GM19099 (cell line): ENCODE data around the gene KRT79.

ENCODE experiments used
- POLR2A ChIP-seq: IDR thresholded peaks from 3 replicates; pipeline ENCODE4 v1.6.1; 2011; ENCODE audit warnings: low read depth; ENCODE audit not compliant: insufficient read length; ENCODE audit errors: extremely low read depth

KRT79 gene

DNA sequence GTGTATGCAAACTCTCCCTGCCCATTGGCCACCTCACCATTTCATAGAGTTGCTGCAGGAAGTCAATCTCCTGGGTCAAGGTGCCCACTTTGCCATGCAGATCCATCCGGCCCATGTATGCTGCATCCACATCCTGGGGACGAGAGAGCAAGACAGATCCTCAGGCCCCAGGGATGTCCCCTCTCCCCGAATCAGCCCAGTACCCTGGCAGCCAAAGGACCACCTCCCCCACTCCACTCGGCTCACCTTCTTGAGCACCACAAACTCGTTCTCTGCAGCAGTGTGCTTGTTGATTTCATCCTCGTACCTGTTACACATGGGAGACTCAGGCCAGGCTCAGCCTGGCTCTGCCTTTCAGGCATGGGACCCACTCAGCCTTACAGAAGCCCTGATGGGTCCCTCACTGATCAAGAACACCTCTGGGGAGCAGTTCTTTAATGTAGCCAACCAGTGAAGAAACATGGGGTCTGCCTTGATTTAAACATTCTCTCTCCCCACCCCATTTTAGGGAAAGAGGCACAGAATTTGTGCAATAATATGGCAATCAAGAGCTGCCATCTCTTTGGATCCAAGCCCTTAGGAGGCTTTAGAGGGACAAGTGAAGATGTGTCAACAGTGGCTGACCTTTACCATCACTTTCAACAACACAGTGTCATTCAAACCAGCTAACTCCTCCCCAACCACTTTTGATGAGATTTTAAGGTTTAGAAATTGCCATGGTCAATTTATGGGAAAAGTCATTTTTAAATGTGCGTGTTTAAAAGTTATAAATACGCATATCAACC is 3.9 kb downstream of the KRT79 start:
- no peak for TF ChIP-seq POLR2A

DNA sequence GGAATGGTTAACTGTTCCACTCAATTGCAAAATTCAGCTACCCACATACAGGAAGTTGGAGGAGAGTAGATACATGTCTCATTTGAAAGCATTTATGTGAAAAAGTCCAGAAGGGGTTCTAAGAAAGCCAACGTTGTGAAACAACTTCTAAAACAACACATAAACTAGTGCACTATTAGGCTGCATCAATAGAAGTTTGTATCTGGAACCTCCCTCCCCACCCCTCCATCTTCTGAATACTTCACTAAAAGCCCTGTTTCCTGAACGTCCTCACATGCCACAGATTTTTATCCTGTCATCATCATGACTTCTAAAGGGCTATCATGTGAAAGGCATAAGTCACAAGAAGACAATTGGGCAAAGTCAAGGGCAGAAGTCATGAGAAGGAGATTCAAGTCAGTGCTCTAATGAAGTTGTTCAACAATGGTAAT is 5.5 kb downstream of the KRT79 start:
- TF ChIP-seq POLR2A = no peak

DNA sequence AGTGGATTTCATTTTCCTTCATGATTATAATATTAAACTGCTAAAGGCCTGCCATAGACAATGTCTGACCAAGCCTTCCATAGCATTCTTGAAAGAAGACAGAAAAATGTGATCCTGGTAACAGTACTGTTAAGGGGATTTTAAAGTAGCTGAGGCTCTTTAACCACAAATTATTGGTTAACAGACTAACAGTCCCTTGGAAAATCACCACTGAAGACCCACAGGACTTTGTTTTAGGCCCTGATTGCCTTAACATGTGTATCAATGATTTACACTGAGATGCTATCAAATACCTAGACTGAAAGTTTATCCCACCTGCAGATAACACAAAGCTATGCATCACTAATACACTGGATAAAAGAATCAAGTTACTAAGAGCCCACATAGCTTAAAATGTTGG is 6.0 kb downstream of the KRT79 start:
- TF ChIP-seq POLR2A = no peak

DNA sequence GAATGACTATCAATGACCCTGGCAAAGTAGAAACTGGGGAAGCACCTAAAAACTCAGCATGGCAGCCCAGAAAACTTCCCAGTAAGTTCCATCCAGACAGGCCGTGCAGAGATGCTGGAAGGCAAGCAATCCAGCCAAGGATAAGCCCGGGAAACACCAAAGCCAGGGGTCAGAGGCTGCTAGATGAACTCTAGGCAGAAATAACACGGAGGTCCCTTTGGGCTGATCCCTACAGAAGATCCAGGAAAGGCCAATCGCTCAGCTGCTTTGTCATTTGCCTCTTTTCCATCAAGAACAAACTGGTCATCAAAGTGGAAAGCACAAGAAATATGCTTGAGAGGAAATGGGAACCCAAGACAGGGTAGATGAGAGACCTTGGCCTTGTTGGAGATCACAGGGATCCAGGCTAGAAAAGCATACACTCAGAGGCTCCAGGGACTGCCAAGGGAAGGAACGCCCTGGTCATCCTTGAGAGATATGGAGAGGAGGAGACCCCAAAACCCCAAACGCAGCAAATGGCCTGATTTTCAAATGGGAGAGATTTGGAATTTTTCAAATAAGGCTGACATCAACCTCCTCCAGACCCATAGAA is 6.5 kb downstream of the KRT79 start:
- no peak for TF ChIP-seq POLR2A

DNA sequence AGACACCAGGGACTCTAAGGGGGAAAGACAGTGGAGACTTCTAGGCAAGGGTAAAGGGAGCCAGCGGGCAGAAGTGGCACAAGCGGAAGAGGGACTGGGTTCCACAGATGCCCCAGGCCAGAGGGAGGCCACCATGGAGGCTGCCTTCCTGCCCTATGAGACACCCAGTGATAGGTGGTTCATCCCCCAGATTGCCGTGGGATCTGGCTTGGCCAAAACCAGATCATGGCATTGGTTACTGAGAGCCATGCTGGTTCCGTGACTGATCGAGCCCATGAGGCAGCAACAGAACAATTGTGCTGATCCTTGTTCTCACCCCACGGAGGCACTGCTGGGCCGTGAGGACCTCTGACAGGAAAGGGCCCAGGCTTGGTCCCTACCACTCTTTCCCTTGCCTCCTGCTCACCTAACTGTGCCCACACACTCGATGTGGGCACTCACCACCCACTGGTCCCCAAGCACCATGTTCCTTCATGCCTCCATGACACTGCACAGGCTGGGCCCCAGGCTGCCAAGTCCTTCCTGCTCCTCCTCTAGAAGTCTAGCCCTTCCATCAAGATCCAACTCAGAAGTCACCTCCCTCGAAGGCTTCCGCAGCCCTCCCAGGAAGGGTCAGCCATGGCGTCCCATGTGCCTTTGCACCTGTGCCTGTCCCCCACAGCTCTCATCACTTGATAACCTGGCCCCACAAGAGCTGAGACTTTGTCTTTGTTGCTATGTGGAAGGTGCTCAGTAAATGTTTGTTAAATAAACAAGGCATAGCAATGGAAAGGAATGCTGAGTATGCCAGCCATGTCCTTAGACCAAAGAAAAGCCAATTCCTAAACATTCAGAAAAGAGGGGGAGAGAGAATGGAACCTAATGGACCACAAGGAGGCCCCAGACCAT is 7.3 kb downstream of the KRT79 start:
- no peak for TF ChIP-seq POLR2A

DNA sequence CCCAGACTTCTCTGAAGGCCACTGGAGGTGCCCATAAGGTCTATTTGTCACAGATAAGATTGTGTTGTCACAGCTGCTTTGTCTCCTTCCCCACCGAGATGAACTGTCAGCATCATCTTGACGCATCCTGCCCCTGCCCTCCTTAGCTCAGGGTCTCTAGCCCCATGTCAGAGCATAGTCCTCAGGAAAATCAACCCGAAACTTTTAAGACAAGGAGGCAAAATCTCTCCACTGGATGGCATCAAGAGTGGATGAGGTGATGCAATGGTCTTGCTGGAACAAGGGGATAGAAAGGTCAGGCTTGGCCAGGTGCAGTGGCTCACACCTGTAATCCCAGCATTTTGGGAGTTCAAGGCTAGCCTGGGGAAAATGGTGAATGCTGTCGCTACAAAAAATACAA is 8.2 kb downstream of the KRT79 start:
- no peak for TF ChIP-seq POLR2A

DNA sequence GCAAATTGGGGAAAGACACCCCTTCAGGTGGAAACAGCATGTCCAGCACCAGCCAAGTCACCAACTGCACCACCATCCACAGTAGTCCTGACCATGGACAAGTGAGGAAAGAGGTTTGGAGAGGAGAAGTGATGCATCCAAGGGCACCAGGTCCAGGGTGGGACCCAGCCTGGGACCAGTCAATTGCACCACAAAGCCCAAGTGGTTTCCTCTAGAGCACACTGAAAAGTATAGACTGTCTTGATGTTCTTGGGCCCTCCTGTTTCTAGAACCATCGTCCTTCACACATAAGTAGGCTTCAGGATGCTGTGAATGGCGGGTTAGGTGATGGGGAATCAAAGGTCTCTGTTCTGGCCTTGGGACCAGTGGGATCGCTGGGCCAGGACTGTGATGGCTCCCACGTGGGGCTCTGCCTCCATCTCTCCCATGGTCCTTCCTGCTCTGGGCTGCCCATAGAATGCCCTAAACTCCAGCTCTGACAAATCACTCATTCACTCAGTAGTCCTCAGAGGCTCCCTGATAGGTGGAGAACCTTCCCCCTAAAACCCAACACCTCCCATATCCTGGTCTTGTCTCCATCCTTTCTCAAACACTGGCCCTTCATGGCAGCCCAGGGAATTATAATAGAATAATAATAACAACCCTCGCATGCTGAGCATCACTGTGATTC is 9.2 kb downstream of the KRT79 start:
- no peak for TF ChIP-seq POLR2A

DNA sequence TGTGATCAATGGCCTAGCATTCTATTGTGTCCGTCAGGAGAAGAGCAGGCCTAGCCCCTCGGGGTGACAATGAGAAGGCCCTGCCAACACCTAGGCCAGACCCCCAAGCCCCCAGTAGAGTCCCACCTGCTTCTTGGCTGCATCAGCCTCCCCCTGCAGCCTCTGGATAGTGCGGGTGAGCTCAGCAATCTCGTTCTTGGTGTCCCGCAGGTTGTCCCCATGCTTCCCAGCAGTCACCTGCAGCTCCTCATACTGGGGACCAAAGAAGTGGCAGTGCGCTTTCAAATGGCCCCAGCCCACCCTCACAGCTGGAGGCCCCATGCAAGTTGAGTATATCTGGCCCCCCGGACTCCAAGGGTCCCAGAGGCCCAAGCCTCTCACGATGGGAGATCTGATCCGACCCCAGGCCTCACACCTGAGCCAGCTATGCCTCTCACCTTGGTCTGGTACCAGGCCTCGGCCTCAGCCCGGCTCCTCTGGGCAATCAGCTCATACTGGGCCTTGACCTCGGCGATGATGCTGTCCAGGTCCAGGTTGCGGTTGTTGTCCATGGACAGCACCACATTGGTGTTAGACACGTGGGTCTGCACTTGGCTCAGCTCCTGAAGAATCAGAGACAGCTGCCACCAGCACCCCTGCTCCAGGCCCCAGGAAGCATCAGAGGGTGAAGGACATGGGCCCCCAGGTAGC is 10.2 kb downstream of the KRT79 start:
- TF ChIP-seq POLR2A = no peak

DNA sequence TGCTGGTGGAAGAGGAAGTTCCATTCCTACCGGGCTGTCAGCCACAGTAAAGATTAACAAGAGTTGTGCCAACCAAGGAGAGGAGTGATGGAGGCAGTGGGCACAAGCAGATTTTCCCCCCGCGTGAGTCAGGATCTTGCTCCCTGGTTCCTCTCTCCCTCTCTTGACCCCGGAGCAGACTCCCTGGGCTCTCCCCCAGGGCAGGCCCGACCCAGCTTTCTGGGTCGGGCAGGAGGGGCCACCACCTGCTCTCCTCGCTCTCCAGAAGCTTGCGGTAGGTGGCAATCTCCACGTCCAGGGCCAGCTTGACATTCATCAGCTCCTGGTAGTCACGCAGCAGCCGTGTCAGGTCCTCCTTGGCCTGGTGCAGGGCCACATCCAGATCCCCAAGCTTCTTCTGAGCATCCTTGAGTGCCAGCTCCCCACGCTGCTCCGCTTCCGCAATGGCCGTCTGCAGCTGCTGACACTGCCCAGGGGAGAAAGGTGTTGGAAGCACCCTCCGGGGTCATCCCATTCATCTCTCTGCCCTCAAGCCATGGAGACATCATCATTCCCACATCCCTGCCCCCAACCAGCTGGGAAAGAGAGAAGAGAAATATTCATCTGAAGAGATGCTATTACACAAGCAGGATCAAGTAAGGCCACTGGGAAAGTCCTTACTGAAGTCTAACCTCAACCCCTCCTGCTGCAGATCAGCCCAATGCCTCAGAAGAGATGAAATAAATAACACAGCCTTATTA is 11.2 kb downstream of the KRT79 start:
- no peak for TF ChIP-seq POLR2A

DNA sequence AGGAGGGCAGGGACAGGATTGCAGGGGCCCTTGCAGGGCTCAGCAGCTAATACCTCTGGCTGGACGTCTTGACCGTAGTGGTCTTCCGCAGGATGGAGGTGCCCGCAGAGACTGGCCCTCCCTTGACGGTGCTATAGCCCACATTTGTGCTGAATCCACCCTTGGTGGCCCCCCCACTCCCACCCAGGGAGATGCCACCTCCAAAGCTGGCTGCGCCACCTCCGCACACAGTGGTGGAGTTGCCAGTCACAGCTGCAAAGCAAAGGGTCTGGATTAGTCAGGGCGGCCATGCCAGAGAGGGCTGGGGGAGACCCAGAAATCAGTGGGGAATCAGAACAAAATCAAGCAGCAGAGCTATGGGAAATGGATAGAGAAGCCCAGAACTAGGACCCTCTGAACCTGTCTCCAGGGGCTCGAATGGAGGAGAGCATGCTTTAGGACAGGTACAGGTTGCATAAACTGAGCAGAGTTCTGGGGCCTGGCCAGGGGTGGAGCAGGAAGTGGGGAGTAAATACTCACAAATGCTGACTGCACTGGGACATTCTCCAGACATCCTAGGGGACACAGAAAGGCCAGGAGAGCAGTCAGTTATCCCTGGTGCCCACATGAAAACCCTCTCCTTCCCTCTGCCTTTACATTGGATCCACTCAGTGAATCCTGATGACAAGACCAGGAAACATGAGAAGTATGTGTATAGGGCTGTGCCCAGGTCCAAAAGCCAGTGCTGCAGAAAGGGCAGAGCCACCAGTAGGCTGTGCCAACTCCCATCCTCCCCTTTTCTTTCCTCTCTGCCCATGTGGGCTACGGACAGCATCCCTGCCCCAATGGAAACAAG is 12.1 kb downstream of the KRT79 start:
- no peak for TF ChIP-seq POLR2A

DNA sequence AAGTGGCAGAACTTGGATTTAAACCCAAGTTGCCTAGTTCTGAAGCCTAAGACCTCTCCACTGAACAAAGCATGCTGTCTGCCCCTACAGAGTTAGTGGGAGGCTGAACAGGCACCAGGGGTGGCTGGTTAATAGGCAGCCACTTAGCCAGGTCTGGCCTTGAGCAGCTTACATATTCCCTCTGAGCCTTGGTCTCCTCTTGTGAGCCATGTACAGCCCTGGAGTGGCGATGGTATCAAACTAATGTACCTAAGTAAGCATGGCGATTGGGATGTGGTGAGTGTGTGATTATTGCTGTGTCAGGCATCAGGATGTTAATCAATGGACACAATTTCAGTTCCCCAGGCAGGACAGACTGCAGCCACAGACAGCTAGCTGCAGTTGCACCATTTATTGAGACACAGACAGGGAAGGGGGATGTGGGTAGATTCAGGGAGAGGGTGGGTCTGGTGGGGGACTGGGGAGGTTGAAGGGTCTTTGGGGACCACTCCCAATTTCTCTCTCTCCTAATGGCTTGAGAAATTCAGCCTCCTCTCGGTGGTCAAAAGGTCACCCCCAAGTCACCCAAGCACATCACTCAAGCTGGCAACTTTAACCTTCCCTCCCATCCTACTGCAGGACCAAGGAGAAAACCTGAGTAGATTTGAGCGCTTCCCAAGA is 12.9 kb downstream of the KRT79 start:
- TF ChIP-seq POLR2A = no peak

DNA sequence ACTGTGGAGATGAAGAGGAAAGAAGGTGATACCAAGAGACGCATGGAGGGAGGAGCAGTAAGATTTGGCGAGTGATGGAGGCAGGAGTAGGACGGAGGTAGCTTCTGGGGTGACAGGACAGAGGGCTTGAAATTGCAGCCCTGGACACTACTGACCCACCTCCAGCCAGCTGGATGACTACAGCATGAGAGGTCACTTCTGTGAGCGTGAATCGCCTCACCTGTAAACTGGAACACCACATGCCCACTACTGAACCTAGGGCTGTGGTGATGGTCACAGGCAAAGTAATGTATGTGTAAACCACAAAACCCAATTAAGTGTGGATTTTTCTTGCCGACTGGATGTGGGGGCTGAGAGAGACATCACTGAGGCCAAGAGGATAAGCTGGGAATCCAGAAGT is 13.6 kb downstream of the KRT79 start:
- no peak for TF ChIP-seq POLR2A

DNA sequence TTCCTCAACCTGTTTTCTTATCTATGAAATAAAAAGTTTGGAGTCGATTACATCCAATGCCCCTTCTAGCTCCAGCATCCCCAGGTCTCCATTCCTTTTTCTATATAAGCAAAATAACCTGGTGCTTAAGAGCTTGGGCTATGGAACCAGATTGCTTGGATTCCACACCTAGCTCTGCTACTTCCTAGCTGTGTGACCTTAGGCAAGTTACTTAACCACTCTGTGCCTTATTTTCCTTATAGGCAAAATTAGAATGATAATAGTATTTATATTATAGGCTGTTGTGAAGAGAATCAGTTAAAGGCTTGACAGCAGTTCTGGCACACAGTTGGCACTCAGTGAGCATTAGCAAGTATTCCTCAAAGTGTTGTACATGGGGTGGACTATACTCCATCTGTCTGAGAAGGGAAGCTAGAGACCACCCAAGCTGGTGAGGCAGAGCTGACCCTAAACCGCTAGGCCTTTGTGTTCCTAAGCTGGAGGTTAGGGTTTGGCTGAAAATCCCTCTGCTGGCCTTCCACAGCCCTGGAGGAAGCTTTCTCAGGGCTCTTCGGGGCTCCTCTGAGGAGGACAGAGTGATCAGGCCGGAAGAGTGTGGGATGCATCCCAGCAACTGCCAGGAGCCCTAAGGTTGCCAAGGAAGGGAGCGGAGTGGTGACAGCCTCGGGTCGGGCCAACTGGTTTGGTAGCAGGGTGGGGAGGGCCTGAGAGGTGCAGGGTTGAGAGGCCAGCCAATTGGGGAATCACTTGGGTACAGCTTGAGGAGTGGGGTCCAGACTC is 14.2 kb downstream of the KRT79 start:
- TF ChIP-seq POLR2A = no peak
